H1 (cell line): Measurements from ENCODE around the gene IFNB1. TPM values are rescaled to one million over a fixed set of nuclear protein-coding genes. Genes with fewer than 3 reads are reported as not detected.

Source experiments
- CTCF ChIA-PET: fragments of 300-600 bp; sonication (Branson Sonifier 250); formaldehyde crosslinking; loops from one replicate; lab custom pipeline; 2021; ENCODE audit not compliant: partially characterized antibody; lab: Charles Lee
- POLR2A ChIA-PET: fragments of 300-600 bp; sonication (Branson Sonifier 250); formaldehyde crosslinking; loops from one replicate; lab custom pipeline; 2021; ENCODE audit warnings: inconsistent platforms; ENCODE audit not compliant: partially characterized antibody; lab: Charles Lee
- DNase-seq, 2 experiments: peaks; one replicate each; pipeline versions ENCODE4 v3.0.0 to v3.0.0-alpha.2; 2010 to 2022; ENCODE audit warnings: low spot score in 2 of 2, low read depth in 1 of 2, mixed read lengths in 1 of 2
- FAIRE-seq: peaks from 2 replicates; lab custom pipeline; 2011; peaks lifted over from hg19 to GRCh38; lab: Jason Lieb, UNC
- H2AFZ ChIP-seq: 2 replicates; pipeline ENCODE4 v1.8.1; 2012; ENCODE audit warnings: low read length, inconsistent platforms
- H2AK5ac ChIP-seq: 2 replicates; pipeline ENCODE4 v1.6.1; 2013; ENCODE audit warnings: low read depth, low read length
- H2BK120ac ChIP-seq: replicated peaks from 2 replicates; pipeline ENCODE3; 2013; ENCODE audit warnings: low read depth, low read length, inconsistent platforms
- H2BK12ac ChIP-seq: 2 replicates; pipeline ENCODE4 v1.6.1; 2013; ENCODE audit warnings: low read depth, low read length
- H2BK15ac ChIP-seq: 2 replicates; pipeline ENCODE4 v1.6.1; 2013; ENCODE audit warnings: low read length
- H2BK20ac ChIP-seq: 2 replicates; pipeline ENCODE4 v1.6.1; 2013; ENCODE audit warnings: low read length
- H2BK5ac ChIP-seq: 2 replicates; pipeline ENCODE4 v1.6.1; 2013; ENCODE audit warnings: low read depth, low read length
- H3K14ac ChIP-seq: 2 replicates; pipeline ENCODE4 v1.6.1; 2013; ENCODE audit warnings: inconsistent platforms; ENCODE audit not compliant: insufficient read length
- H3K18ac ChIP-seq: 2 replicates; pipeline ENCODE4 v1.6.1; 2013; ENCODE audit warnings: low read length; ENCODE audit errors: extremely low read depth
- H3K23ac ChIP-seq: 2 replicates; pipeline ENCODE4 v1.6.1; 2013; ENCODE audit warnings: inconsistent platforms; ENCODE audit not compliant: insufficient read length
- H3K23me2 ChIP-seq: 2 replicates; pipeline ENCODE4 v1.6.1; 2013; ENCODE audit warnings: low read depth, low read length
- H3K27ac ChIP-seq: 2 replicates; pipeline ENCODE4 v1.6.1; 2011; ENCODE audit warnings: low read depth, low read length, inconsistent platforms
- H3K27me3 ChIP-seq, 4 experiments: replicated peaks in 1 of 4; 1 replicate in 1 of 4; 2 replicates in 3 of 4; pipeline versions ENCODE4 v1.6.1 to v1.8.1; 2011 to 2013; ENCODE audit warnings: low read length in 3 of 4, mild to moderate bottlenecking in 3 of 4, inconsistent platforms in 2 of 4, mixed read lengths in 2 of 4, moderate library complexity in 1 of 4; ENCODE audit not compliant: control insufficient read depth in 3 of 4, insufficient read depth in 3 of 4; ENCODE audit errors: extremely low read depth in 1 of 4
- H3K36me3 ChIP-seq, 4 experiments: 2 replicates each; pipeline versions ENCODE4 v1.6.1 to v1.8.1; 2011 to 2013; ENCODE audit warnings: mild to moderate bottlenecking in 4 of 4, low read length in 3 of 4, moderate library complexity in 2 of 4, control low read depth in 1 of 4, inconsistent platforms in 1 of 4; ENCODE audit not compliant: insufficient read depth in 4 of 4, control insufficient read depth in 2 of 4
- H3K4ac ChIP-seq: replicated peaks from 2 replicates; pipeline ENCODE3; 2013; ENCODE audit warnings: low read length, low read depth, mixed read lengths, inconsistent platforms; ENCODE audit not compliant: insufficient read length
- H3K4me1 ChIP-seq, 4 experiments: replicated peaks in 1 of 4; 1 replicate in 1 of 4; 2 replicates in 3 of 4; pipeline versions ENCODE4 v1.6.1 to v1.8.1; 2011 to 2013; ENCODE audit warnings: low read length in 3 of 4, inconsistent platforms in 2 of 4, mixed read lengths in 1 of 4; ENCODE audit not compliant: insufficient read depth in 4 of 4, control insufficient read depth in 3 of 4
- H3K4me2 ChIP-seq, 2 experiments: 2 replicates each; pipeline versions ENCODE4 v1.6.1 to v1.8.1; 2011 to 2013; ENCODE audit warnings: low read depth in 2 of 2, low read length in 2 of 2, control low read depth in 1 of 2, inconsistent platforms in 1 of 2, mild to moderate bottlenecking in 1 of 2; ENCODE audit not compliant: insufficient read depth in 1 of 2
- H3K4me3 ChIP-seq, 4 experiments: fragments of 200-600, 300-600 bp in 1 of 4; sonication (generic), shearing (Covaris generic), sonication (Bioruptor Twin) in 1 of 4; 2 replicates each; pipeline versions ENCODE4 v1.5.1 to v1.8.1; 2011 to 2016; ENCODE audit warnings: low read length in 4 of 4, low read depth in 3 of 4, control low read depth in 2 of 4, inconsistent platforms in 2 of 4, mild to moderate bottlenecking in 2 of 4, mixed read lengths in 1 of 4, moderate library complexity in 1 of 4; ENCODE audit not compliant: insufficient read depth in 2 of 4; ENCODE audit errors: extremely low read depth in 1 of 4
- H3K56ac ChIP-seq: replicated peaks from 2 replicates; pipeline ENCODE3; 2013; ENCODE audit warnings: low read depth, mild to moderate bottlenecking, mixed read lengths, low read length, inconsistent platforms; ENCODE audit not compliant: insufficient read length
- H3K79me1 ChIP-seq: 2 replicates; pipeline ENCODE4 v1.6.1; 2013; ENCODE audit warnings: low read depth, low read length, control low read depth
- H3K79me2 ChIP-seq, 2 experiments: 2 replicates each; pipeline versions ENCODE4 v1.6.1 to v1.8.1; 2012 to 2013; ENCODE audit warnings: low read length in 2 of 2, mild to moderate bottlenecking in 2 of 2, inconsistent platforms in 1 of 2; ENCODE audit not compliant: insufficient read depth in 2 of 2, control insufficient read depth in 1 of 2
- H3K9ac ChIP-seq, 4 experiments: replicated peaks in 1 of 4; 1 replicate in 1 of 4; 2 replicates in 3 of 4; pipeline versions ENCODE4 v1.6.1 to v1.8.1; 2011 to 2013; ENCODE audit warnings: low read depth in 3 of 4, low read length in 3 of 4, control low read depth in 2 of 4, mild to moderate bottlenecking in 2 of 4, moderate library complexity in 2 of 4, inconsistent platforms in 1 of 4; ENCODE audit errors: extremely low read depth in 1 of 4
- H3K9me3 ChIP-seq, 2 experiments: 2 replicates each; pipeline versions ENCODE4 v1.6.1 to v1.8.1; 2012 to 2013; ENCODE audit warnings: mild to moderate bottlenecking in 2 of 2, moderate library complexity in 2 of 2, control low read depth in 1 of 2, inconsistent platforms in 1 of 2, low read depth in 1 of 2, low read length in 1 of 2, mixed read lengths in 1 of 2; ENCODE audit not compliant: insufficient read depth in 2 of 2
- H4K20me1 ChIP-seq, 2 experiments: replicated peaks in 1 of 2; 2 replicates each; pipeline versions ENCODE3 to v1.8.1; 2011 to 2013; ENCODE audit warnings: inconsistent platforms in 2 of 2, low read length in 2 of 2, mild to moderate bottlenecking in 1 of 2; ENCODE audit not compliant: insufficient read depth in 2 of 2, control insufficient read depth in 1 of 2
- H4K5ac ChIP-seq: 2 replicates; pipeline ENCODE4 v1.6.1; 2013; ENCODE audit warnings: low read length, low read depth, mixed read lengths, inconsistent platforms; ENCODE audit not compliant: insufficient read length
- H4K8ac ChIP-seq: 2 replicates; pipeline ENCODE4 v1.8.0; 2013; ENCODE audit warnings: mild to moderate bottlenecking, moderate library complexity, low read length, inconsistent platforms; ENCODE audit not compliant: insufficient read depth; ENCODE audit errors: extremely low read depth
- H4K91ac ChIP-seq: replicated peaks from 2 replicates; pipeline ENCODE3; 2013; ENCODE audit warnings: low read length, mixed read lengths, inconsistent platforms; ENCODE audit not compliant: insufficient read length
- CBX5 ChIP-seq: fragments of 300-800, 300-1000 bp; sonication (generic); IDR thresholded peaks from 2 replicates; pipeline ENCODE4 v1.7.1; 2016; ENCODE audit warnings: antibody characterized with exemption, low read length, low read depth
- TAF1 ChIP-seq: IDR thresholded peaks from 2 replicates; pipeline ENCODE4 v1.6.1; 2011; ENCODE audit warnings: mild to moderate bottlenecking, low read depth, low read length
- whole genome bisulfite sequencing, 2 experiments: shearing (Covaris generic) in 1 of 2; methylation state at CpG; one replicate each; pipeline versions ENCODE4 v1.1.6 to v1.1.7; 2013 to 2015; ENCODE audit warnings: low lambda C conversion rate in 2 of 2, mixed read lengths in 2 of 2, inconsistent platforms in 1 of 2, low coverage in 1 of 2, missing lambda C conversion rate in 1 of 2; ENCODE audit not compliant: insufficient replicate concordance in 2 of 2, insufficient coverage in 1 of 2, insufficient read length in 1 of 2; ENCODE audit errors: extremely low coverage in 1 of 2, missing lambda C conversion rate in 1 of 2; 5-methylcytosine and 5-hydroxymethylcytosine counted together
- polyA plus RNA-seq, 7 experiments: library from polyadenylated mRNA; depleted of rRNA in 3 of 7; stranded (reverse) in 5 of 7; unstranded in 2 of 7; fragments of >200 nt in 5 of 7; fragments of 200-250 nt in 2 of 7; gene quantifications; 1 replicate in 5 of 7; 2 replicates in 1 of 7; 4 replicates in 1 of 7; pipeline versions ENCODE4 v1.2.1 to v1.2.3, GENCODE V29; 2011 to 2013; ENCODE audit warnings: missing spikeins in 2 of 7, mixed read lengths in 2 of 7
- total RNA-seq: library from RNA; stranded (reverse); fragmentation: NEBNext Ultra II Directional; extraction: Animal tissue kit (Norgen Biotek cat#: 25700); gene quantifications from 2 replicates; pipeline ENCODE4 v1.2.1, GENCODE V29; 2021

IFNB1 gene
- total and polyA plus RNA-seq, 2 of the 8 experiments (the other 6 are each of a cell fraction or from before 2014, with no cell fraction given): not detected

DNA sequence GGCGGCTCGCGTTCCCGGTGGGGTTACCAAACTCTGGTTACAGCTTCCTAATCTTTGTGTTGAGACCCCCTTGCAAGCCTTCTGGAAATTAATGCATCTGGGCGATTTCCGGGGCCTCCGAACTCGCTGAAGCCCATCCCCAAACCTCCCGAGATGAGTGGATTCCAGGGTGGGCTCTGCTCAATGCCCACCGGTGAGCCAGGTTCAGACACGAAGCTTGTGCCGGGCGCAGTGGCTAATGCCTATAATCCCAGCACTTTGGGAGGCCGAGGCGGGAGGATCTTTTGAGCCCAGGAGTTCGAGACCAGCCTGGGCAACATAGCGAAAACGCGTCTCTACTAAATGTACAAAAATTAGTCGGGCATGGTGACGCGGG, 45.9 kb downstream of the IFNB1 start:
- no peak overlapping the region for H4K5ac ChIP-seq
- H3K79me1 ChIP-seq: no peaks in the 10 kb centered on the region
- H2BK12ac ChIP-seq: 0 out of 2 replicates have a peak overlapping the region, but pooled peaks have one; percentile 3
- no peak overlapping the region; the same call in 1 of the 2 replicates for H2BK20ac ChIP-seq
- no peak overlapping the region for H4K91ac ChIP-seq
- H2BK5ac ChIP-seq: 0 out of 2 replicates have a peak overlapping the region, but pooled peaks have one; percentile 4
- no peaks in the 10 kb centered on the region for H3K9me3 ChIP-seq
- H3K4me2 ChIP-seq: peak overlapping the region; percentile 79 to 87
- H3K4me1 ChIP-seq: peaks cover 0 to 7% (median 4%) of the 10 kb centered on the region in 4 experiments; a peak in 3 of 7 replicates
- peaks cover 3% of the 10 kb centered on the region; the same call in 1 of the 2 replicates for H3K23me2 ChIP-seq
- no peak overlapping the region for H2BK120ac ChIP-seq
- H2BK15ac ChIP-seq: no peak overlapping the region
- H3K14ac ChIP-seq: no peak overlapping the region
- no peak overlapping the region for H3K56ac ChIP-seq
- no peak overlapping the region for H2AK5ac ChIP-seq
- POLR2A ChIA-PET: interaction anchor here (1.2 to 2.1 kb wide), 3 partner anchors 12 to 14 kb away, joined by 3 to 8 read pairs (median 4); no protein-coding TSS in a partner anchor
- no peak overlapping the region for H3K27ac ChIP-seq
- CTCF ChIA-PET: interaction anchor here (0.6 to 1.5 kb wide), 6 partner anchors 10 to 710 kb away, joined by 3 to 5 read pairs (median 4); no protein-coding TSS in a partner anchor
- peak overlapping the region; percentile 42 to 56 (median 42); a peak in 6 of 8 replicates for H3K4me3 ChIP-seq
- no peak overlapping the region for H3K23ac ChIP-seq
- peak overlapping the region; percentile 49; the same call in 1 of the 2 replicates for H3K18ac ChIP-seq
- no peak overlapping the region for H3K4ac ChIP-seq
- 71% methylated on average over 20 of the region's 22 CpGs; no CpG with 5 or more reads in 1 of the 2 experiments for WGBS, 2 experiments
- H3K27me3 ChIP-seq: peaks cover 0 to 11% (median 5%) of the 10 kb centered on the region in 4 experiments; a peak in 5 of 7 replicates
- peak overlapping the region; percentile 96 for H2AFZ ChIP-seq
- H4K8ac ChIP-seq: peak overlapping the region; percentile 66
- peak overlapping the region in 2 of 4 experiments; percentile 10 to 29; a peak in 2 of 7 replicates for H3K9ac ChIP-seq
- DNase-seq (no peak), FAIRE-seq (no peak)
- no peaks in the 10 kb centered on the region for H3K36me3 ChIP-seq
- H4K20me1 ChIP-seq: no peaks in the 10 kb centered on the region
- TF ChIP-seq CBX5 (no peak), TAF1 (peak; percentile 7; the same call in 1 of the 2 replicates)
- H3K79me2 ChIP-seq: no peaks in the 10 kb centered on the region
